AG04450 (cell line): ENCODE results near the gene ASIC2. TPM values are rescaled to one million over a fixed set of nuclear protein-coding genes. Genes with fewer than 3 reads are reported as not detected.

Experiments used
- CTCF ChIA-PET: fragments of 300-600, 350-600 bp; formaldehyde crosslinking; extraction: SDS; loops from one replicate; lab custom pipeline; 2022; ENCODE audit warnings: antibody characterized with exemption, inconsistent platforms; lab: Charles Lee
- POLR2A ChIA-PET: fragments of 350-600 bp; formaldehyde crosslinking; extraction: SDS; loops from one replicate; lab custom pipeline; 2021; ENCODE audit warnings: antibody characterized with exemption, inconsistent platforms; lab: Yijun Ruan, JAX
- DNase-seq: peaks from one replicate; pipeline ENCODE4 v3.0.0-alpha.2; 2011; ENCODE audit warnings: low read depth, low spot score
- H3K27ac ChIP-seq: one replicate; pipeline ENCODE4 v1.5.1; 2012; ENCODE audit warnings: low read depth, low read length, control low read depth
- H3K27me3 ChIP-seq: one replicate; pipeline ENCODE4 v1.6.0; 2012; ENCODE audit warnings: low read length; ENCODE audit not compliant: control insufficient read depth, insufficient read depth
- H3K4me3 ChIP-seq: 2 replicates; pipeline ENCODE4 v1.5.1; 2011; ENCODE audit warnings: mild to moderate bottlenecking, low read depth, low read length, control low read depth
- H3K9me3 ChIP-seq: 2 replicates; pipeline ENCODE4 v1.5.1; 2012; ENCODE audit warnings: low read length; ENCODE audit not compliant: control insufficient read depth, insufficient read depth
- polyA plus RNA-seq: library from polyadenylated mRNA; depleted of rRNA; stranded (reverse); fragments of >200 nt; gene quantifications from 2 replicates; pipeline ENCODE4 v1.2.3, GENCODE V29; 2011
- TF ChIP-seq, protein P1 (sequence below): IDR thresholded peaks from 2 replicates; pipeline ENCODE4 v1.5.1; 2011; ENCODE audit warnings: low read depth, low read length, control low read depth, inconsistent platforms

ASIC2 gene
- polyA plus RNA-seq, 1 experiment = 0.19 TPM

DNA sequence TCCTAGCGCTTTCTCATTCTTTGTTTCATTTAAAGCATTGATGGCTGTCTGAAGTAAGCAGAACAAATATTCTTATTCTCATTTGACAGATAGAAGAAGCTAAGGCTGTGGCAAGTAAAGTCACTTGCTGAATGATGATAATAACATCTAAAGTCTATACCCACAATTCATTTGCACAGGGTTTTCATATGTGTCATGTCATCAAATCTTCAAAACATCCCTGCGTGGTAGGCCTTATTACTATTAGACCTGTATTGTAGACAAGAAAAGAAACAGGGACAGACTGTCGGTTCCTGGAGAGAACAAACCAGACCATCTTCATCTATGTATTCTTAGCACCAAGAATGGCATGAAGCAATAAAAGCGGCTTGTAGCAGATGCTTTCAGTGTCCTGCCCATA lies 85.9 kb downstream of the ASIC2 start:
- H3K4me3 ChIP-seq = no peak overlapping the region
- TF ChIP-seq, protein P1, sequence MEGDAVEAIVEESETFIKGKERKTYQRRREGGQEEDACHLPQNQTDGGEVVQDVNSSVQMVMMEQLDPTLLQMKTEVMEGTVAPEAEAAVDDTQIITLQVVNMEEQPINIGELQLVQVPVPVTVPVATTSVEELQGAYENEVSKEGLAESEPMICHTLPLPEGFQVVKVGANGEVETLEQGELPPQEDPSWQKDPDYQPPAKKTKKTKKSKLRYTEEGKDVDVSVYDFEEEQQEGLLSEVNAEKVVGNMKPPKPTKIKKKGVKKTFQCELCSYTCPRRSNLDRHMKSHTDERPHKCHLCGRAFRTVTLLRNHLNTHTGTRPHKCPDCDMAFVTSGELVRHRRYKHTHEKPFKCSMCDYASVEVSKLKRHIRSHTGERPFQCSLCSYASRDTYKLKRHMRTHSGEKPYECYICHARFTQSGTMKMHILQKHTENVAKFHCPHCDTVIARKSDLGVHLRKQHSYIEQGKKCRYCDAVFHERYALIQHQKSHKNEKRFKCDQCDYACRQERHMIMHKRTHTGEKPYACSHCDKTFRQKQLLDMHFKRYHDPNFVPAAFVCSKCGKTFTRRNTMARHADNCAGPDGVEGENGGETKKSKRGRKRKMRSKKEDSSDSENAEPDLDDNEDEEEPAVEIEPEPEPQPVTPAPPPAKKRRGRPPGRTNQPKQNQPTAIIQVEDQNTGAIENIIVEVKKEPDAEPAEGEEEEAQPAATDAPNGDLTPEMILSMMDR = no peak
- no peaks in the 10 kb centered on the region for H3K9me3 ChIP-seq
- H3K27me3 ChIP-seq = peaks cover 5% of the 10 kb centered on the region
- ChIA-PET POLR2A (no interaction called here), CTCF (no interaction called here)
- H3K27ac ChIP-seq = no peak overlapping the region
- no peak for DNase-seq

GRCh38 chr17:33205552-33205951 lies 87.5 kb downstream of the ASIC2 start:
- H3K9me3 ChIP-seq = no peaks in the 10 kb centered on the region
- ChIA-PET POLR2A (no interaction called here), CTCF (no interaction called here)
- H3K4me3 ChIP-seq = no peak overlapping the region
- TF ChIP-seq, protein P1 = no peak
- peaks cover 2% of the 10 kb centered on the region for H3K27me3 ChIP-seq
- DNase-seq = no peak
- no peak overlapping the region for H3K27ac ChIP-seq

DNA sequence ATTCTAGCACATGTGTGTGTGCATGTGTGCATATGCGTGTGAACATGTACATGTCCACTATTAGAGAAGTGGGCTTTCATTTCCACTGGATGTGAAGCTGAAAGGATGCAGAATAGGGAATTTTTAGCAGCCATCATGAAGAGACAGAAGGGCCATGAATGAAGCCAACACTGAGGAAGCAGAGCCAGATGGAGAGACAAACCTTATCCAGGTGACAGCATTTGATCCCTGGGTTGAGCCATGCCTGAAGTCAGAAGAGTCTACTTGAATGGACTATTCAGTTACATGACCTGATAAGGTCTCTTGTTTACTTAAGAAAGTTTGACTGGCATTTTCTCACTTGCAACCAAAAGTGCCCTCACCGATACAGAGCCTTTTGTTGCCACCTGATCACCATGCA lies 88.4 kb downstream of the ASIC2 start:
- ChIA-PET CTCF (no interaction called here), POLR2A (no interaction called here)
- H3K27me3 ChIP-seq = peaks cover 2% of the 10 kb centered on the region
- no peak overlapping the region for H3K27ac ChIP-seq
- H3K9me3 ChIP-seq = no peaks in the 10 kb centered on the region
- TF ChIP-seq, protein P1 = no peak
- no peak overlapping the region for H3K4me3 ChIP-seq
- no peak for DNase-seq

DNA sequence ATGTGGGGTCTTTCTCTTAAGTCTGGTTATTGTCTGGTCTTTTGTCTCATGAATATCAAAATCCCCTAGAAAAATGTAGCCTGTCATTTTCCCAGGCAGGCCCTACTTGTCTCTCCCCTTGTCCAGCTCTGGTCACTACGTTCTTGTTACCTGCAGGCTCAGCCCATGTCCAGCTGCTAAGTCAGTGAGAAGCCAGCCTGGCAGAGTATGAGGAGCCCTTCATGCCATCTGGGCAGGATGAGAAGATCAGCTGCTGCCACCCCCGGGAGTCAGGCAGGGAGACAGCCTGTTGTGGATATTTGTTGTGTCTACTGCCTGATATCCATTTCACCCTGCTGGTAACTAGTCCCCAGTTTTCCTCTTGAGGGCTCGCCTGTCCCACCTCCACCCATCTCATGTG lies 88.9 kb downstream of the ASIC2 start:
- ChIA-PET CTCF (no interaction called here), POLR2A (no interaction called here)
- Histone ChIP-seq H3K9me3 (no peaks in the 10 kb centered on the region), H3K4me3 (no peak overlapping the region), H3K27me3 (peaks cover 2% of the 10 kb centered on the region), H3K27ac (no peak overlapping the region)
- TF ChIP-seq, protein P1 = no peak
- no peak for DNase-seq

DNA sequence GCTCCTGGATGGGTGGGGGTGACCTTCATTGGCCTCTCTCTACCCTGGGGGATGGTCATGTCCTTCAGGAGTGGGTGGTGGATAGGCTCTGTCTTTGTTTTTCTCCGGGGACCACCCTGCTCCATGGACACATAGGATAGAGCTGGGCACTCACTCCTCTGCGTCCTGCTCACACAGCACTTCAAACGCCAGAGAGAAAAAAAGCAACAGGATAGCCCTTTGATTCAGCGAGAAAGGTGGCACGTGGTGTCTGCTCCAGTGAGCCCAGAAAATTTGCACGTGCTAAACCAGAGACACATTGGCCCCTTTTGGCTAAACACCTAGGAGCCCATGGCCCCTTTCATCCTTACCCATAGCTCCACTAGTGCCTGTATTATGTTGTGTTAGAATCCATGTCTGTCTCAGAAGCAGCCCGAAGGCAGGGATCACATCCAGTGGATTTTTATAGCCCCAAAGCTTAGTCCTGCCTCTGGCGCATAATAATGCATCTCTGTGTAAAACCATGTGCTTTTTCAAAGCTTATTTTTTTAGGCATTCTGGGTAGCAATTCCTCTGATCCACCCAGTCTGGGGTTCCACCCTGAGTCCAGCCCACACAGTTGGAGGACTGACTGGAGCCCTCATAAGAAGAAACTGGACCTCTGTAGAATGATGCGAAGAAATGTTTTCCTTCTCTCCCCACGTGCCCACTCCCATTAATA lies 90.1 kb downstream of the ASIC2 start:
- peaks cover 4% of the 10 kb centered on the region for H3K27me3 ChIP-seq
- H3K9me3 ChIP-seq = no peaks in the 10 kb centered on the region
- no peak overlapping the region for H3K4me3 ChIP-seq
- TF ChIP-seq, protein P1 = no peak
- no peak overlapping the region for H3K27ac ChIP-seq
- ChIA-PET POLR2A (no interaction called here), CTCF (interaction anchor here (0.6 kb wide), 1 partner anchor 552 kb away, joined by 4 read pairs; no protein-coding TSS in a partner anchor)
- no peak for DNase-seq
